HCT116 (cell line): ENCODE measurements around the gene SUPT4H1. TPM values are rescaled to one million over a fixed set of nuclear protein-coding genes. Genes with fewer than 3 reads are reported as not detected.

ENCODE experiments used
- ATAC-seq: fragments of 200-7000 bp; cut with Tn5 transposase; 2 replicates; pipeline ENCODE4 v1.9.1; 2020; ENCODE audit warnings: mild to moderate bottlenecking, moderate library complexity
- BruUV-seq: library from RNA; stranded (reverse); fragments of 400-500 nt; replicated peaks from 2 replicates; lab custom pipeline; 2021; lab: Mats Ljungman, UMichigan
- CTCF ChIA-PET: fragments of 300-600 bp; sonication (Branson Sonifier 250); formaldehyde crosslinking; loops from one replicate; lab custom pipeline; 2021; ENCODE audit warnings: antibody characterized with exemption; lab: Charles Lee
- POLR2A ChIA-PET: fragments of 300-600, 350-600 bp; sonication (Branson Sonifier 250); formaldehyde crosslinking; loops from one replicate; lab custom pipeline; 2021; ENCODE audit warnings: antibody characterized with exemption; lab: Charles Lee
- RAD21 ChIA-PET, 2 experiments: fragments of 300-600 bp; sonication (Branson Sonifier 250); formaldehyde crosslinking; loops; one replicate each; lab custom pipeline; 2023; ENCODE audit warnings: low total read pairs in 2 of 2; ENCODE audit not compliant: uncharacterized antibody in 2 of 2, unreplicated experiment in 2 of 2, low non-redundant PET in 1 of 2; lab: Charles Lee
- DNase-seq: peaks from one replicate; pipeline ENCODE4 v3.0.0-alpha.2; 2010; ENCODE audit warnings: low read depth, low spot score
- H2AFZ ChIP-seq: fragments of 200-600 bp; shearing (Covaris generic), sonication (generic); 2 replicates; pipeline ENCODE4 v1.6.1; 2017; ENCODE audit warnings: low read depth, mixed run types, mixed read lengths, antibody characterized with exemption, low read length; ENCODE audit not compliant: poor library complexity, severe bottlenecking
- H3K27ac ChIP-seq: 2 replicates; pipeline ENCODE4 v1.5.1; 2012; ENCODE audit warnings: low read depth, low read length
- H3K27me3 ChIP-seq: fragments of 200-600 bp; sonication (generic); 2 replicates; pipeline ENCODE4 v1.6.1; 2016; ENCODE audit warnings: mixed run types, low read length, mixed read lengths; ENCODE audit not compliant: insufficient read depth
- H3K36me3 ChIP-seq, 2 experiments: fragments of 200-500 bp in 1 of 2; fragments of 200-600 bp in 1 of 2; sonication (Bioruptor generic) in 1 of 2; sonication (generic) in 1 of 2; 2 replicates each; pipeline versions ENCODE4 v1.5.1 to v1.6.1; 2014 to 2016; ENCODE audit warnings: low read length in 2 of 2, inconsistent platforms in 1 of 2, mixed read lengths in 1 of 2, mixed run types in 1 of 2; ENCODE audit not compliant: insufficient read depth in 2 of 2, control insufficient read depth in 1 of 2
- H3K4me1 ChIP-seq, 2 experiments: fragments of 200-600 bp in 1 of 2; sonication (generic) in 1 of 2; 2 replicates each; pipeline versions ENCODE4 v1.5.1 to v1.6.1; 2012 to 2017; ENCODE audit warnings: low read length in 2 of 2, inconsistent platforms in 1 of 2, mild to moderate bottlenecking in 1 of 2, mixed read lengths in 1 of 2, mixed run types in 1 of 2, moderate library complexity in 1 of 2; ENCODE audit not compliant: insufficient read depth in 2 of 2, control insufficient read depth in 1 of 2
- H3K4me2 ChIP-seq: fragments of 200-600 bp; sonication (generic); 2 replicates; pipeline ENCODE4 v1.6.1; 2017; ENCODE audit warnings: mixed run types, low read length, mixed read lengths
- H3K4me3 ChIP-seq, 2 experiments: fragments of 200-600 bp in 1 of 2; sonication (generic) in 1 of 2; replicated peaks in 1 of 2; 2 replicates each; pipeline ENCODE4 v1.5.1; 2011 to 2016; ENCODE audit warnings: low read length in 2 of 2, control low read depth in 1 of 2, low read depth in 1 of 2, mild to moderate bottlenecking in 1 of 2, mixed read lengths in 1 of 2, mixed run types in 1 of 2
- H3K79me2 ChIP-seq: fragments of 200-600 bp; sonication (generic); 2 replicates; pipeline ENCODE4 v1.6.1; 2017; ENCODE audit warnings: mild to moderate bottlenecking, mixed run types, low read length, moderate library complexity, mixed read lengths; ENCODE audit not compliant: insufficient read depth
- H3K9ac ChIP-seq: fragments of 200-600 bp; sonication (generic); 2 replicates; pipeline ENCODE4 v1.6.1; 2016; ENCODE audit warnings: low read length, mixed read lengths
- H3K9me2 ChIP-seq: fragments of 200-600 bp; sonication (generic), shearing (Covaris generic); 2 replicates; pipeline ENCODE4 v1.6.1; 2017; ENCODE audit warnings: mixed run types, mild to moderate bottlenecking, moderate library complexity; ENCODE audit not compliant: insufficient read depth
- H3K9me3 ChIP-seq, 2 experiments: fragments of 200-500 bp in 1 of 2; fragments of 200-600 bp in 1 of 2; sonication (Bioruptor generic) in 1 of 2; sonication (generic) in 1 of 2; 2 replicates each; pipeline ENCODE4 v1.6.1; 2014 to 2017; ENCODE audit warnings: low read length in 2 of 2, mixed read lengths in 2 of 2, inconsistent platforms in 1 of 2, low read depth in 1 of 2, mild to moderate bottlenecking in 1 of 2, mixed run types in 1 of 2, moderate library complexity in 1 of 2; ENCODE audit not compliant: control insufficient read depth in 1 of 2, insufficient read depth in 1 of 2
- H4K20me1 ChIP-seq: fragments of 200-600 bp; sonication (generic), shearing (Covaris generic); 2 replicates; pipeline ENCODE4 v1.6.1; 2017; ENCODE audit warnings: mixed run types, mild to moderate bottlenecking, moderate library complexity; ENCODE audit not compliant: insufficient read depth
- CBX3 ChIP-seq: IDR thresholded peaks from 2 replicates; pipeline ENCODE4 v1.6.1; 2012; ENCODE audit warnings: low read depth
- CEBPB ChIP-seq: IDR thresholded peaks from 2 replicates; pipeline ENCODE4 v1.6.1; 2012; ENCODE audit warnings: low read depth
- EGR1 ChIP-seq: IDR thresholded peaks from 2 replicates; pipeline ENCODE4 v1.6.1; 2012; ENCODE audit warnings: low read depth
- ELF1 ChIP-seq: IDR thresholded peaks from 2 replicates; pipeline ENCODE4 v1.6.1; 2012; ENCODE audit warnings: low read depth, borderline replicate concordance
- EZH2phosphoT487 ChIP-seq: fragments of 200-600 bp; IDR thresholded peaks from 2 replicates; pipeline ENCODE4 v1.6.1; 2018; ENCODE audit warnings: antibody characterized with exemption, borderline replicate concordance
- FOSL1 ChIP-seq: IDR thresholded peaks from 2 replicates; pipeline ENCODE4 v1.6.1; 2012; ENCODE audit warnings: low read depth
- JUND ChIP-seq: IDR thresholded peaks from 2 replicates; pipeline ENCODE4 v1.6.1; 2012
- POLR2A ChIP-seq: IDR thresholded peaks from 2 replicates; pipeline ENCODE4 v1.7.0; 2011; ENCODE audit warnings: borderline replicate concordance; ENCODE audit not compliant: insufficient read depth, insufficient read length; ENCODE audit errors: extremely low read depth
- RAD21 ChIP-seq: IDR thresholded peaks from 2 replicates; pipeline ENCODE4 v1.6.1; 2012; ENCODE audit warnings: low read depth, mild to moderate bottlenecking
- SIN3A ChIP-seq: IDR thresholded peaks from 2 replicates; pipeline ENCODE4 v1.6.1; 2012; ENCODE audit warnings: low read depth
- SP1 ChIP-seq: IDR thresholded peaks from 2 replicates; pipeline ENCODE4 v1.6.1; 2012; ENCODE audit warnings: low read depth
- SRF ChIP-seq: IDR thresholded peaks from 2 replicates; pipeline ENCODE4 v1.6.1; 2012; ENCODE audit warnings: low read depth
- TCF7L2 ChIP-seq: IDR thresholded peaks from 2 replicates; pipeline ENCODE4 v1.7.0; 2011; ENCODE audit warnings: borderline replicate concordance, inconsistent platforms; ENCODE audit not compliant: insufficient read depth, insufficient read length; ENCODE audit errors: extremely low read depth
- ZNF274 ChIP-seq: fragments of 200-500 bp; sonication (Bioruptor generic); IDR thresholded peaks from 2 replicates; pipeline ENCODE4 v1.6.1; 2014; ENCODE audit warnings: mild to moderate bottlenecking, low read depth, low read length, inconsistent platforms
- intact Hi-C: fragments of 100-400 bp; cut with micrococcal nuclease; formaldehyde crosslinking; loops from 2 replicates; pipeline ENCODE4 v1.10.0; 2022
- total RNA-seq: library from RNA; stranded (reverse); gene quantifications from one replicate; pipeline ENCODE4 v1.2.1, GENCODE V29; 2021; ENCODE audit not compliant: unreplicated experiment
- TF ChIP-seq, protein P1 (sequence below): IDR thresholded peaks from 2 replicates; pipeline ENCODE4 v1.6.1; 2012
- TF ChIP-seq, protein P2 (sequence below): IDR thresholded peaks from 2 replicates; pipeline ENCODE4 v1.6.1; 2012
- TF ChIP-seq, protein P3 (sequence below): IDR thresholded peaks from 2 replicates; pipeline ENCODE4 v1.6.1; 2011; ENCODE audit warnings: mild to moderate bottlenecking, low read length, moderate library complexity; ENCODE audit not compliant: insufficient replicate concordance; ENCODE audit errors: extremely low read depth

SUPT4H1 gene
- total RNA-seq, 1 experiment from 2014 or later, result 118 TPM

DNA sequence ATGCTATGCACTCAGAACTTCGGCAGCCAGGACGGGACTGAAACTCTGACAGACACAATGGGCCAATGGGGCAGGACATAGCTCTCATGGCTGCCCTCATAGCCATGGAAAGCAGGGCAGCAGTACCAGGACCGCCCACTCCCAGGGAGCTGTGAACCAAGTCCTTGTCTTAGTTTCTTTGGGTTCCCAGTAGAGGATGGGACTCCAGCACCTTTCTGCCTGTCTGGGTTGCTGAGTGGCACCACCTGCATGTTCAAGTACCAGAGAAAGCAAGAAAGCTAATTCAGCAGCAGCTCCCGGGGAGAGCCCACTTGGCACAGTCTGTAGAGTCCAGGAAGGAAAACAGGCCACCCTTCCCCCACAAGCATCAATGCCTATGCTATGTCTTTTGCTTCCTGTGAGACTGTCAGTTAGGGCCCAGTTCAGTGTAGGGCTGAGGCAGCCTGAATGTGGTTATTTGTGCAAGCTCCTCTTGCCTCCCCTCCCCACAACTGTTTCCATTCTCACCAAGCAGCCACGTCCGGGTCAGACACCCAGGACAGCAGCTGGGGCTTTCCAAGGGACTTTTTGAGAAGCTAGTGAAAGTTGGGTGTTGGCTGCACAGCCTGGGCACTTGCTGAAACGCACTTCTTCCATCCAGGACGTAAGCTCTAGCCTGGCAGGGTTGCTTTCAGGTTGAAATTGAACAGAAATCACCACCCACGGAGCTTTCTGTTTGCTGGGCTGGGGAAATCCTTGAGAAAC is 7.8 kb downstream of the SUPT4H1 start:
- intact Hi-C loops, result no loop called here
- Histone ChIP-seq H3K27ac (no peak overlapping the region), H3K4me1 (peaks cover 0 to 4% of the 10 kb centered on the region in 2 experiments; a peak in 2 of 4 replicates), H3K9me2 (no peaks in the 10 kb centered on the region), H3K79me2 (peaks cover 4% of the 10 kb centered on the region), H3K9ac (no peak overlapping the region), H2AFZ (no peak overlapping the region), H3K27me3 (no peaks in the 10 kb centered on the region), H4K20me1 (no peaks in the 10 kb centered on the region), H3K4me3 (no peak overlapping the region), H3K36me3 (peaks cover 50 to 53% of the 10 kb centered on the region in 2 experiments), H3K9me3 (no peaks in the 10 kb centered on the region), H3K4me2 (no peak overlapping the region)
- ChIA-PET POLR2A (interaction anchor here (1.1 to 2.4 kb wide), 3 partner anchors 27 to 73 kb away, joined by 3 to 10 read pairs (median 4); partner anchors contain the start of gene RNF43), CTCF (interaction anchor here (1.1 to 2.1 kb wide), 2 partner anchors 27 to 74 kb away, joined by 3 to 6 read pairs; no protein-coding TSS in a partner anchor), RAD21 (interaction anchor here in 1 of 2 experiments (1.1 kb wide), 1 partner anchor 27 kb away, joined by 3 read pairs; no protein-coding TSS in a partner anchor)
- ATAC-seq (peak; percentile 16; the same call in 1 of the 2 replicates), DNase-seq (no peak)
- no TSS peak for BruUV-seq
- no peak for TF ChIP-seq SIN3A
- no peak for TF ChIP-seq EZH2phosphoT487

DNA sequence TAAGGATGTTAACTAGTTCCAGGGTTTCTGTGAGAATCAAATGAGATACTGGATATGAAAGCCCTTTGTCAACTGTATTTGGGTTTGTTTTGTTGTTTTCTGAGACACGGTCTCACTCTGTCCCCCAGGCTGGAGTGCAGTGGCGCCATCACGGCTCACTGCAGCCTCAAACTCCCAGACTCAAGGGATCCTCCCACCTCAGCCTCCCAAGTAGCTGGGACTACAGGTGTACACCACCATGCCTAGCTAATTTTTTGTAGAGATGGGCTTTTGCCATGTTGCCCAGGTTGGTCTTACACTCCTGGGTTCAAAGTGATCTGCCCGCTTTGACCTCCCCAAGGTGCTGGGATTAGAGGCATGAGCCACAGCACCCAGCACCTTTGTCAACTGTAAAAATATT is 8.9 kb downstream of the SUPT4H1 start:
- Histone ChIP-seq H3K36me3 (peaks cover 40 to 42% of the 10 kb centered on the region in 2 experiments), H4K20me1 (no peaks in the 10 kb centered on the region), H3K9ac (no peak overlapping the region), H3K4me2 (no peak overlapping the region), H3K27ac (no peak overlapping the region), H3K9me3 (no peaks in the 10 kb centered on the region), H3K27me3 (no peaks in the 10 kb centered on the region), H3K4me3 (no peak overlapping the region), H3K4me1 (peaks cover 6 to 15% of the 10 kb centered on the region in 2 experiments; a peak in 3 of 4 replicates), H2AFZ (no peak overlapping the region), H3K9me2 (no peaks in the 10 kb centered on the region), H3K79me2 (no peaks in the 10 kb centered on the region)
- BruUV-seq, result no TSS peak
- DNase-seq, result no peak
- ATAC-seq, result no peak
- ChIA-PET RAD21 (no interaction called here), POLR2A (interaction anchor here (0.6 to 2.4 kb wide), 5 partner anchors 9 to 74 kb away, joined by 3 to 10 read pairs (median 4); partner anchors contain the start of genes RNF43 and SUPT4H1), CTCF (interaction anchor here (2.1 kb wide), 1 partner anchor 26 kb away, joined by 6 read pairs; no protein-coding TSS in a partner anchor)
- no peak for TF ChIP-seq CBX3
- TF ChIP-seq SIN3A, result no peak
- no peak for TF ChIP-seq SRF
- TF ChIP-seq, protein P1, sequence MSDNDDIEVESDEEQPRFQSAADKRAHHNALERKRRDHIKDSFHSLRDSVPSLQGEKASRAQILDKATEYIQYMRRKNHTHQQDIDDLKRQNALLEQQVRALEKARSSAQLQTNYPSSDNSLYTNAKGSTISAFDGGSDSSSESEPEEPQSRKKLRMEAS, result no peak
- no peak for TF ChIP-seq SP1
- no peak for TF ChIP-seq FOSL1
- TF ChIP-seq, protein P2, sequence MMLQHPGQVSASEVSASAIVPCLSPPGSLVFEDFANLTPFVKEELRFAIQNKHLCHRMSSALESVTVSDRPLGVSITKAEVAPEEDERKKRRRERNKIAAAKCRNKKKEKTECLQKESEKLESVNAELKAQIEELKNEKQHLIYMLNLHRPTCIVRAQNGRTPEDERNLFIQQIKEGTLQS, result no peak
- no peak for TF ChIP-seq JUND
- TF ChIP-seq EGR1, result no peak
- TF ChIP-seq POLR2A, result no peak
- TF ChIP-seq RAD21, result no peak
- TF ChIP-seq, protein P3, sequence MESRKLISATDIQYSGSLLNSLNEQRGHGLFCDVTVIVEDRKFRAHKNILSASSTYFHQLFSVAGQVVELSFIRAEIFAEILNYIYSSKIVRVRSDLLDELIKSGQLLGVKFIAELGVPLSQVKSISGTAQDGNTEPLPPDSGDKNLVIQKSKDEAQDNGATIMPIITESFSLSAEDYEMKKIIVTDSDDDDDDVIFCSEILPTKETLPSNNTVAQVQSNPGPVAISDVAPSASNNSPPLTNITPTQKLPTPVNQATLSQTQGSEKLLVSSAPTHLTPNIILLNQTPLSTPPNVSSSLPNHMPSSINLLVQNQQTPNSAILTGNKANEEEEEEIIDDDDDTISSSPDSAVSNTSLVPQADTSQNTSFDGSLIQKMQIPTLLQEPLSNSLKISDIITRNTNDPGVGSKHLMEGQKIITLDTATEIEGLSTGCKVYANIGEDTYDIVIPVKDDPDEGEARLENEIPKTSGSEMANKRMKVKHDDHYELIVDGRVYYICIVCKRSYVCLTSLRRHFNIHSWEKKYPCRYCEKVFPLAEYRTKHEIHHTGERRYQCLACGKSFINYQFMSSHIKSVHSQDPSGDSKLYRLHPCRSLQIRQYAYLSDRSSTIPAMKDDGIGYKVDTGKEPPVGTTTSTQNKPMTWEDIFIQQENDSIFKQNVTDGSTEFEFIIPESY, result no peak
- no peak for TF ChIP-seq ZNF274
- TF ChIP-seq ELF1, result no peak
- no peak for TF ChIP-seq TCF7L2
- no peak for TF ChIP-seq CEBPB
- intact Hi-C loops, result no loop called here
